HepG2 (cell line): Measurements from ENCODE around the gene CPLX3. TPM values are rescaled to one million over a fixed set of nuclear protein-coding genes. Genes with fewer than 3 reads are reported as not detected.

Source experiments
- ATF4 ChIP-seq, 2 experiments: fragments of 450-650 bp in 1 of 2; sonication (generic) in 1 of 2; formaldehyde crosslinking; IDR thresholded peaks; 2 replicates each; pipeline versions ENCODE4 v1.5.0 to v1.8.0; 2020 to 2022; ENCODE audit warnings: mild to moderate bottlenecking in 1 of 2, missing genetic modification reagents in 1 of 2
- CEBPB ChIP-seq: IDR thresholded peaks from 2 replicates; pipeline ENCODE4 v1.6.1; 2011; ENCODE audit warnings: low read depth, low read length, improper control_type of control experiment, borderline replicate concordance
- DR1 ChIP-seq: sonication (generic); formaldehyde crosslinking; IDR thresholded peaks from 2 replicates; pipeline ENCODE4 v1.8.0; 2021; ENCODE audit warnings: mild to moderate bottlenecking, missing genetic modification reagents, inconsistent platforms
- KAT2B ChIP-seq: fragments of 150-350 bp; IDR thresholded peaks from 2 replicates; pipeline ENCODE4 v1.6.1; 2014; ENCODE audit warnings: low read depth, low read length, borderline replicate concordance
- LRRFIP1 ChIP-seq: sonication (generic); formaldehyde crosslinking; conservative IDR thresholded peaks from 2 replicates; pipeline ENCODE4 v1.4.0; 2020; ENCODE audit warnings: missing genetic modification reagents
- MYNN ChIP-seq: sonication (generic); formaldehyde crosslinking; IDR thresholded peaks from 2 replicates; pipeline ENCODE4 v1.4.0; 2020; ENCODE audit warnings: mild to moderate bottlenecking, low read depth, missing genetic modification reagents
- MYPOP ChIP-seq: sonication (generic); formaldehyde crosslinking; IDR thresholded peaks from 2 replicates; pipeline ENCODE4 v1.8.1; 2023; ENCODE audit warnings: mild to moderate bottlenecking, moderate library complexity, missing genetic modification reagents
- PREB ChIP-seq: sonication (generic); formaldehyde crosslinking; IDR thresholded peaks from 2 replicates; pipeline ENCODE4 v1.4.0; 2020; ENCODE audit warnings: missing genetic modification reagents
- REST ChIP-seq, 2 experiments: IDR thresholded peaks; 2 replicates each; pipeline ENCODE4 v1.6.1; 2011 to 2012; ENCODE audit warnings: low read length in 2 of 2, borderline replicate concordance in 1 of 2, low read depth in 1 of 2, mild to moderate bottlenecking in 1 of 2, moderate library complexity in 1 of 2
- ZBED4 ChIP-seq: sonication (generic); formaldehyde crosslinking; IDR thresholded peaks from 2 replicates; pipeline ENCODE4 v1.4.0; 2020; ENCODE audit warnings: missing genetic modification reagents, borderline replicate concordance
- ZFAT ChIP-seq: sonication (generic); formaldehyde crosslinking; conservative IDR thresholded peaks from 2 replicates; pipeline ENCODE4 v1.8.1; 2023; ENCODE audit warnings: missing genetic modification reagents, inconsistent platforms
- ZNF235 ChIP-seq: sonication (generic); formaldehyde crosslinking; IDR thresholded peaks from 2 replicates; pipeline ENCODE4 v1.8.1; 2023; ENCODE audit warnings: mild to moderate bottlenecking, missing genetic modification reagents, borderline replicate concordance
- ZNF451 ChIP-seq: sonication (generic); formaldehyde crosslinking; IDR thresholded peaks from 2 replicates; pipeline ENCODE4 v1.5.0; 2020; ENCODE audit warnings: mild to moderate bottlenecking, missing genetic modification reagents
- ZNF598 ChIP-seq: sonication (generic); formaldehyde crosslinking; IDR thresholded peaks from 2 replicates; pipeline ENCODE4 v1.5.1; 2020; ENCODE audit warnings: mild to moderate bottlenecking, missing genetic modification reagents, borderline replicate concordance
- polyA plus RNA-seq, 8 experiments: library from polyadenylated mRNA; depleted of rRNA in 3 of 8; stranded (reverse) in 7 of 8; unstranded in 1 of 8; fragments of >200 nt; fragmentation: Illumina TruSeq in 4 of 8; extraction: Trizol in 4 of 8; gene quantifications; 2 replicates each; pipeline versions ENCODE4 v1.2.1 to v1.2.3, GENCODE V29; 2011 to 2016; ENCODE audit warnings: low read depth in 4 of 8, missing spikeins in 1 of 8, mixed read lengths in 1 of 8; ENCODE audit not compliant: insufficient read depth in 1 of 8
- total RNA-seq, 5 experiments: library from RNA; depleted of rRNA; stranded (reverse); fragments of >200 nt; fragmentation: Illumina TruSeq; extraction: Trizol; gene quantifications; 2 replicates each; pipeline ENCODE4 v1.2.3, GENCODE V29; 2016; ENCODE audit warnings: low read depth in 1 of 5

Gene CPLX3
- total and polyA plus RNA-seq, 2 of the 13 experiments (the other 11 are each of a cell fraction or from before 2014, with no cell fraction given) = not detected

- TF ChIP-seq CEBPB (no peak), REST (IDR thresholded peaks at IDR 0.05; ENCODE audit: borderline replicate concordance in 1 of 2, low read depth in 1 of 2, low read length in 2 of 2) (no peak), ZFAT (no peak), KAT2B (no peak), ZNF598 (CRISPR knock-in tag) (no peak), PREB (no peak), ZNF235 (no peak), LRRFIP1 (CRISPR knock-in tag) (no peak), MYNN (CRISPR knock-in tag) (no peak), DR1 (no peak), ZNF451 (CRISPR knock-in tag) (no peak), MYPOP (CRISPR knock-in tag) (no peak), ZBED4 (CRISPR knock-in tag) (no peak), ATF4 (CRISPR knock-in tag; IDR thresholded peaks at IDR 0.05) (no peak)
These were observed 9.6 kb upstream of the CPLX3 start (continued) for GRCh38 chr15:74816624-74817369.
